ENCODE data around the gene KDSR.

The KDSR gene

DNA sequence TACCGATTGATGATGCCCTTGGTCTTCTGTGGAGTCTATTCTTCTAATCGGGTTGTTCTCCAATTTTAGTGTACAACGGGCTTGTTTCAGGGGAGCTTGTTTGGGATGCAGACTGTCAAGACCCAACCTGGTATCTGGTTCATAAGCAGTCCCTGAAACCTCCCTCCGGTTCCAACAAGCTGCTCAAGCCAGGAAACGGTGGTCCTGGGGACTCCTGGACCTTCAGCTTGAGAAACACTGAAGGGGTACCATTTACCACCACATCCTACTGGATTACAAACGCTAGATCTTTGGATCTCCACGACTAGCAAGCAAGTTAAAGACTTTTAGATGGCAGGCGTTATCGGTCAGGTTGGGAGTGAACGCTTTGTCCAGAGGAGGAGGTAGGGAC is 49.5 kb downstream of the KDSR start:
- Histone ChIP-seq H2AFZ (ENCODE audit: low read length) (no peak overlapping the region), H3K4me2 (ENCODE audit: low read length) (peak overlapping the region; percentile 98), H3K4me1 (ENCODE audit: insufficient read depth, low read length, severe bottlenecking) (peaks cover 35% of the 10 kb centered on the region), H3K9me2 (ENCODE audit: low read depth, low read length) (no peaks in the 10 kb centered on the region), H3K27ac (ENCODE audit: low read depth, low read length, poor library complexity, severe bottlenecking) (peak overlapping the region; percentile 97), H3K4me3 (ENCODE audit: low read depth, low read length, poor library complexity, severe bottlenecking) (peak overlapping the region; percentile 88), H4K20me1 (ENCODE audit: insufficient read depth, low read length) (no peaks in the 10 kb centered on the region), H3K27me3 (ENCODE audit: insufficient read depth, low read length) (no peaks in the 10 kb centered on the region), H3K9ac (ENCODE audit: low read length) (peak overlapping the region; percentile 96), H3K36me3 (ENCODE audit: insufficient read depth, low read length) (peaks cover 69% of the 10 kb centered on the region), H3K9me3 (ENCODE audit: low read length) (no peaks in the 10 kb centered on the region), H3K79me2 (ENCODE audit: insufficient read depth, low read length) (peaks cover 74% of the 10 kb centered on the region), H3F3A (ENCODE audit: insufficient read depth, low read length) (peaks cover 3% of the 10 kb centered on the region; the same call in 1 of the 2 replicates)
- TF ChIP-seq, protein P1, sequence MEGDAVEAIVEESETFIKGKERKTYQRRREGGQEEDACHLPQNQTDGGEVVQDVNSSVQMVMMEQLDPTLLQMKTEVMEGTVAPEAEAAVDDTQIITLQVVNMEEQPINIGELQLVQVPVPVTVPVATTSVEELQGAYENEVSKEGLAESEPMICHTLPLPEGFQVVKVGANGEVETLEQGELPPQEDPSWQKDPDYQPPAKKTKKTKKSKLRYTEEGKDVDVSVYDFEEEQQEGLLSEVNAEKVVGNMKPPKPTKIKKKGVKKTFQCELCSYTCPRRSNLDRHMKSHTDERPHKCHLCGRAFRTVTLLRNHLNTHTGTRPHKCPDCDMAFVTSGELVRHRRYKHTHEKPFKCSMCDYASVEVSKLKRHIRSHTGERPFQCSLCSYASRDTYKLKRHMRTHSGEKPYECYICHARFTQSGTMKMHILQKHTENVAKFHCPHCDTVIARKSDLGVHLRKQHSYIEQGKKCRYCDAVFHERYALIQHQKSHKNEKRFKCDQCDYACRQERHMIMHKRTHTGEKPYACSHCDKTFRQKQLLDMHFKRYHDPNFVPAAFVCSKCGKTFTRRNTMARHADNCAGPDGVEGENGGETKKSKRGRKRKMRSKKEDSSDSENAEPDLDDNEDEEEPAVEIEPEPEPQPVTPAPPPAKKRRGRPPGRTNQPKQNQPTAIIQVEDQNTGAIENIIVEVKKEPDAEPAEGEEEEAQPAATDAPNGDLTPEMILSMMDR (IDR thresholded peaks at IDR 0.05; ENCODE audit: low read length) = no peak
- no peak for TF ChIP-seq EZH2 (IDR thresholded peaks at IDR 0.05; ENCODE audit: borderline replicate concordance, low read length)

DNA sequence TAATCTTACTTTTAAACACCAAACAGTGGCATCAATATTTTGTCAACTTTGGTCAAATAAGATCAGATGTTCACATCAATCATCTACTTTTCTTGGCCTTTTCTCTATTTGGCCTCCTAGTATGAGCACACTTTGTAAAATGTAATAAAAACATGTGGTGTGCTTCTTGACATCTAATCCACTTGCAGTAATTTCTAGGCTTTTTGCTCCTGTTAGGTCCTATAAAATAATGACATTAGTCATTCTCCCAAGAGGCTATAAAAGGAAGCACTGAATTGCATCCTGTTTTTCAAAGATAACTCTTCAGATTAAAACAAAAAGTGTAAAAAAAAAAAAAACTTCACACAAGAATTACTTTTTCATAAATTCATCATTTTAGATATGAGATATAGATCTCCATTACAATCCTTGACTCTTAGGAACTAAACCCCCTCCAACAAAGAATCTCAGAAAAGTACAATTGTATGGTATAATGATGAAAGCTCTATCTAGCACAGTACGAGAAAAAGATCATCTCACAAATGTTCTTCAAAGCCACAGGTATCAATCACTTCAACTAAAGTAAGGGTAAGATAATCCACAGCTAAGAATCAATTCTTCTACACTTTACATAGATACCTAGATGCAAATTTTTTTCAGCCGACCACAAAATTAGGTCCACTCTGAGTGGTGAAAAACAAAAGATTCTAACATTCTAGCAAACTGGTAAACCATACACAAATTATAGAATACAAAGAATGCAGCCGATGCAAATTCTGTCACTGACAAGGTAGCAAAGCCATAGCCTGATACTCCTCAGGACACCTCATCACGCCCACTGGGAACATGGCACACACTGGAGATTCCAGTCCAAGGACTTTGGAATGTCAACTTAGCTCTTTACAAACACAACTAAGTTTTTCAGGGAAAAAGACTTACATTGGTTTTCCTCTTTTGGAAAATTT is 50.1 kb downstream of the KDSR start:
- peaks cover 78% of the 10 kb centered on the region for H3K79me2 ChIP-seq (ENCODE audit: insufficient read depth, low read length)
- no peaks in the 10 kb centered on the region for H3K9me2 ChIP-seq (ENCODE audit: low read depth, low read length)
- H3K9me3 ChIP-seq (ENCODE audit: low read length) = no peaks in the 10 kb centered on the region
- peak overlapping the region; percentile 97 for H3K27ac ChIP-seq (ENCODE audit: low read depth, low read length, poor library complexity, severe bottlenecking)
- H2AFZ ChIP-seq (ENCODE audit: low read length) = no peak overlapping the region
- H3K36me3 ChIP-seq (ENCODE audit: insufficient read depth, low read length) = peaks cover 76% of the 10 kb centered on the region
- no peaks in the 10 kb centered on the region for H4K20me1 ChIP-seq (ENCODE audit: insufficient read depth, low read length)
- peak overlapping the region; percentile 98 for H3K4me2 ChIP-seq (ENCODE audit: low read length)
- H3K9ac ChIP-seq (ENCODE audit: low read length) = peak overlapping the region; percentile 96
- H3K27me3 ChIP-seq (ENCODE audit: insufficient read depth, low read length) = no peaks in the 10 kb centered on the region
- peaks cover 35% of the 10 kb centered on the region for H3K4me1 ChIP-seq (ENCODE audit: insufficient read depth, low read length, severe bottlenecking)
- H3F3A ChIP-seq (ENCODE audit: insufficient read depth, low read length) = peaks cover 3% of the 10 kb centered on the region; the same call in 1 of the 2 replicates
- H3K4me3 ChIP-seq (ENCODE audit: low read depth, low read length, poor library complexity, severe bottlenecking) = peak overlapping the region; percentile 88
- TF ChIP-seq, protein P1 (IDR thresholded peaks at IDR 0.05; ENCODE audit: low read length) = no peak
- no peak for TF ChIP-seq EZH2 (IDR thresholded peaks at IDR 0.05; ENCODE audit: borderline replicate concordance, low read length)

DNA sequence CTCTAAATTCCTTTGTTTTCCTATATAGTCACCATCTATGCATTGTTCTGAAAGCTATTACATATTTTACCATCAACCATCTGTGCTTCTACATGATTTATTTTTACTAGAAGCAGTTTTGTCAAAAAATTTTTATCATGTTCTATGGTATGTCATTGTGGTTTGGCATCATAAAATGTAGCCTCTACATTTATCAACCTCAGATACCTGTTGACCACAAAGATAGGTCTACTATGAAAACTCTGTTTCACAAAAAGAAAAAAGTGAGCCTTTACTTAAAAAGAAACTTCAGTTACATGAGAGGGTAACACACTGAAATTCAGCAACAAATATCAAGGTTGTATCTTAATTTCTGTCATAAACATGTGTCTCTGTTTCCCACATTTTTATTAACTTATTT is 51.1 kb downstream of the KDSR start:
- no peaks in the 10 kb centered on the region for H3K27me3 ChIP-seq (ENCODE audit: insufficient read depth, low read length)
- no peak overlapping the region for H2AFZ ChIP-seq (ENCODE audit: low read length)
- no peaks in the 10 kb centered on the region for H3K9me2 ChIP-seq (ENCODE audit: low read depth, low read length)
- peak overlapping the region; percentile 88 for H3K4me3 ChIP-seq (ENCODE audit: low read depth, low read length, poor library complexity, severe bottlenecking)
- H3K9me3 ChIP-seq (ENCODE audit: low read length) = no peaks in the 10 kb centered on the region
- peaks cover 44% of the 10 kb centered on the region for H3K4me1 ChIP-seq (ENCODE audit: insufficient read depth, low read length, severe bottlenecking)
- no peaks in the 10 kb centered on the region for H4K20me1 ChIP-seq (ENCODE audit: insufficient read depth, low read length)
- H3K27ac ChIP-seq (ENCODE audit: low read depth, low read length, poor library complexity, severe bottlenecking) = peak overlapping the region; percentile 97
- H3F3A ChIP-seq (ENCODE audit: insufficient read depth, low read length) = peaks cover 3% of the 10 kb centered on the region; the same call in 1 of the 2 replicates
- peak overlapping the region; percentile 96 for H3K9ac ChIP-seq (ENCODE audit: low read length)
- peaks cover 86% of the 10 kb centered on the region for H3K36me3 ChIP-seq (ENCODE audit: insufficient read depth, low read length)
- peak overlapping the region; percentile 98 for H3K4me2 ChIP-seq (ENCODE audit: low read length)
- peaks cover 86% of the 10 kb centered on the region for H3K79me2 ChIP-seq (ENCODE audit: insufficient read depth, low read length)
- TF ChIP-seq, protein P1 (IDR thresholded peaks at IDR 0.05; ENCODE audit: low read length) = no peak
- no peak for TF ChIP-seq EZH2 (IDR thresholded peaks at IDR 0.05; ENCODE audit: borderline replicate concordance, low read length)

Data from OCI-LY1 (cell line).